IMR-90 (cell line): Measurements from ENCODE around the gene SPTLC3.

Source experiments
- BHLHE40 ChIP-seq: fragments of 150-350 bp; IDR thresholded peaks from 2 replicates; pipeline ENCODE4 v1.6.1; 2016; ENCODE audit warnings: mild to moderate bottlenecking, low read depth, low read length
- CEBPB ChIP-seq: IDR thresholded peaks from 2 replicates; pipeline ENCODE4 v1.6.1; 2012; ENCODE audit warnings: low read depth, low read length, improper control_type of control experiment
- CTCF ChIP-seq: conservative IDR thresholded peaks from 2 replicates; pipeline ENCODE4 v1.5.1; 2012; ENCODE audit warnings: mild to moderate bottlenecking, low read depth, low read length, improper control_type of control experiment
- MAFK ChIP-seq: IDR thresholded peaks from 2 replicates; pipeline ENCODE4 v1.6.1; 2012; ENCODE audit warnings: low read depth, low read length, improper control_type of control experiment
- NFE2L2 ChIP-seq: fragments of 150-350 bp; IDR thresholded peaks from 2 replicates; pipeline ENCODE4 v1.6.1; 2016; ENCODE audit warnings: low read depth, mild to moderate bottlenecking, low read length
- POLR2A ChIP-seq: IDR thresholded peaks from 2 replicates; pipeline ENCODE4 v1.6.1; 2012; ENCODE audit warnings: mild to moderate bottlenecking, low read depth, low read length
- RAD21 ChIP-seq: IDR thresholded peaks from 2 replicates; pipeline ENCODE4 v1.6.1; 2012; ENCODE audit warnings: low read length, improper control_type of control experiment
- RCOR1 ChIP-seq: IDR thresholded peaks from 2 replicates; pipeline ENCODE4 v1.6.1; 2012; ENCODE audit warnings: mild to moderate bottlenecking, low read length, improper control_type of control experiment; ENCODE audit not compliant: insufficient replicate concordance
- RFX5 ChIP-seq: IDR thresholded peaks from 2 replicates; pipeline ENCODE4 v1.8.0; 2012; ENCODE audit warnings: low read depth, mild to moderate bottlenecking, low read length, moderate library complexity
- SMC3 ChIP-seq: fragments of 150-350 bp; IDR thresholded peaks from 2 replicates; pipeline ENCODE4 v1.6.1; 2016; ENCODE audit warnings: low read depth, mild to moderate bottlenecking, antibody characterized with exemption, low read length, moderate library complexity
- USF2 ChIP-seq: fragments of 150-350 bp; IDR thresholded peaks from 2 replicates; pipeline ENCODE4 v1.6.1; 2017; ENCODE audit warnings: mild to moderate bottlenecking, antibody characterized with exemption, low read length, low read depth

GRCh38 chr20:13110796-13111195 is 102.0 kb downstream of the SPTLC3 start:
- TF ChIP-seq USF2, result no peak
- TF ChIP-seq CTCF, result no peak
- TF ChIP-seq POLR2A, result no peak
- no peak for TF ChIP-seq CEBPB
- TF ChIP-seq RFX5, result no peak
- TF ChIP-seq RAD21, result no peak
- TF ChIP-seq NFE2L2, result no peak
- TF ChIP-seq SMC3, result no peak
- TF ChIP-seq RCOR1, result no peak
- TF ChIP-seq BHLHE40, result no peak
- no peak for TF ChIP-seq MAFK
